Measurements from ENCODE around the gene CHST5. TPM values are rescaled to one million over a fixed set of nuclear protein-coding genes. Genes with fewer than 3 reads are reported as not detected.
"Not testable (repeated sequence)": the region's sequence is repeated elsewhere in the genome, so short reads cannot be mapped to it uniquely, and the experiment has no call there.

The CHST5 gene
- total and polyA plus RNA-seq, 4 donors, result 0.09 to 1.3 (median 0.24) TPM; not detected in 1

DNA sequence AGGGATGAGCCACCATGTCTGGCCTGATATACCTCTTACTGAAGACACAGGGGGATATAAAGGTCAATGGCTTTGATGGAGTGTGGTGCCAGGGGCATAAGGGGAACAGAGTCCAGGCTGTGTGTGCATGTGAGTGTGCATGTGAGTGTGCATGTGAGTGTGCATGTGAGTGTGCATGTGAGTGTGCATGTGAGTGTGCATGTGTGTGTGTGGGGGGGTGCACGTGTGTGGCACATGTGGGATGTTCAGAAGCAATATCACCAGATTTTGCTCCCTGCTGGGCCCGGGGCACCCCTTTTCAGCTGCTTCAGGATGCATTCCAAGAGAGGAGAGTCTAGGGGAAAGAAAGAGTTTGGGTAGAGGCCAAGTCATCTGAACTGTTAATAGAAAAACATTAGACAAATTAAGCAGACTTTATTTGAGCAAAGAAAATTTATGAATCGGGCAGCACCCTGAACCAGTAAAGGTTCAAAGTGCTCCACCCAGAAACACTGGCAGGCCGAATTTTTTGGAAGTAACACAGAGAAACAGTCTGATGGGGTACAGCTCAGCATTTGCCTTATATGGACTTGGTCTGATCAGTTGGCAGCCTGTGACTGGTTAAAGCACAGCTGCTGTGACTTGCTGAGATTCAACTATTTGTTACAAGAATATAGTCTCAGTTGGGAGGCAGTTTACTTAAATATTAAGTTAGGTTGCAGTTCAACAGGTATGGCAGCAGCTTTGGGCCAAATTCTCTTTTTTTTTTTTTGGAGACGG, 9.7 kb downstream of the CHST5 start:
- DNase-seq (no peak), ATAC-seq (ENCODE audit: insufficient read depth, low FRiP score) (no peak)
- H3K4me1 ChIP-seq (ENCODE audit: control insufficient read depth in 5 of 5, insufficient read depth in 5 of 5, low read length in 5 of 5), result no peaks in the 10 kb centered on the region
- no peak overlapping the region for H3K9ac ChIP-seq (ENCODE audit: insufficient read depth in 1 of 2, low read length in 2 of 2)
- H3K27me3 ChIP-seq (ENCODE audit: control insufficient read depth in 3 of 3, insufficient read depth in 3 of 3, low read length in 2 of 3), result no peaks in the 10 kb centered on the region
- H3K4me3 ChIP-seq, result no peak overlapping the region
- no peak overlapping the region for H3K27ac ChIP-seq (ENCODE audit: low read depth in 1 of 2, low read length in 1 of 2)
- 92 to 98% methylated on average over 5 of the region's 5 CpGs for WGBS, 2 donors
- no peaks in the 10 kb centered on the region for H3K36me3 ChIP-seq (ENCODE audit: control insufficient read depth in 4 of 4, insufficient read depth in 4 of 4, low read length in 4 of 4)
- H3K9me3 ChIP-seq (ENCODE audit: control insufficient read depth in 4 of 4, insufficient read depth in 3 of 4, low read length in 3 of 4), result no peaks in the 10 kb centered on the region
- TF ChIP-seq, protein P1, sequence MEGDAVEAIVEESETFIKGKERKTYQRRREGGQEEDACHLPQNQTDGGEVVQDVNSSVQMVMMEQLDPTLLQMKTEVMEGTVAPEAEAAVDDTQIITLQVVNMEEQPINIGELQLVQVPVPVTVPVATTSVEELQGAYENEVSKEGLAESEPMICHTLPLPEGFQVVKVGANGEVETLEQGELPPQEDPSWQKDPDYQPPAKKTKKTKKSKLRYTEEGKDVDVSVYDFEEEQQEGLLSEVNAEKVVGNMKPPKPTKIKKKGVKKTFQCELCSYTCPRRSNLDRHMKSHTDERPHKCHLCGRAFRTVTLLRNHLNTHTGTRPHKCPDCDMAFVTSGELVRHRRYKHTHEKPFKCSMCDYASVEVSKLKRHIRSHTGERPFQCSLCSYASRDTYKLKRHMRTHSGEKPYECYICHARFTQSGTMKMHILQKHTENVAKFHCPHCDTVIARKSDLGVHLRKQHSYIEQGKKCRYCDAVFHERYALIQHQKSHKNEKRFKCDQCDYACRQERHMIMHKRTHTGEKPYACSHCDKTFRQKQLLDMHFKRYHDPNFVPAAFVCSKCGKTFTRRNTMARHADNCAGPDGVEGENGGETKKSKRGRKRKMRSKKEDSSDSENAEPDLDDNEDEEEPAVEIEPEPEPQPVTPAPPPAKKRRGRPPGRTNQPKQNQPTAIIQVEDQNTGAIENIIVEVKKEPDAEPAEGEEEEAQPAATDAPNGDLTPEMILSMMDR (IDR thresholded peaks at IDR 0.05; ENCODE audit: control extremely low read depth, extremely low read depth), result no peak

DNA sequence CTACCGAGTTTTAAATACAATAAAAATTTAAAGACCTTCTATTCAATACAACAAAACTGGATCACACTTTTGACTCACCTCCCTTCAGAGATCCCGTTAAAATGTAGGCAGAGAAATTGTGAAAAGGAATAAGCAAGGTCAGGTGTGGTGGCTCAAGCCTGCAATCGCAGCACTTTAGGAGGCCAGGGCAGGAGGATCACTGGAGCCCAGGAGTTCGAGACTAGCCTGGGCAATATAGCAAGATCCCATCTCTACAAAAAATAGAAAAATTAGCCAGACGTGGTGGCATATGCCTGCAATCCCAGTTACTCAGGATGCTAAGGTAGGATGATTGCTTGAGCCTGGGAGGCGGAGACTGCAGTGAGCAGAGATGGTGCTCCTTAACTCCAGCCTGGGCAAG, 16.7 kb downstream of the CHST5 start:
- no peaks in the 10 kb centered on the region for H3K36me3 ChIP-seq (ENCODE audit: control insufficient read depth in 4 of 4, insufficient read depth in 4 of 4, low read length in 4 of 4)
- H3K9ac ChIP-seq (ENCODE audit: insufficient read depth in 1 of 2, low read length in 2 of 2), result no peak overlapping the region
- no peak overlapping the region for H3K4me3 ChIP-seq
- H3K9me3 ChIP-seq (ENCODE audit: control insufficient read depth in 4 of 4, insufficient read depth in 3 of 4, low read length in 3 of 4), result no peaks in the 10 kb centered on the region
- TF ChIP-seq, protein P1 (IDR thresholded peaks at IDR 0.05; ENCODE audit: control extremely low read depth, extremely low read depth), result no peak
- H3K4me1 ChIP-seq (ENCODE audit: control insufficient read depth in 5 of 5, insufficient read depth in 5 of 5, low read length in 5 of 5), result peaks cover 0 to 9% (median 0%) of the 10 kb centered on the region in 5 donors
- no peak overlapping the region for H3K27ac ChIP-seq (ENCODE audit: low read depth in 1 of 2, low read length in 1 of 2)
- WGBS, 2 donors, result 95 to 99% methylated on average over 6 of the region's 6 CpGs
- H3K27me3 ChIP-seq (ENCODE audit: control insufficient read depth in 3 of 3, insufficient read depth in 3 of 3, low read length in 2 of 3), result no peaks in the 10 kb centered on the region
- DNase-seq, result no peak
- ATAC-seq (ENCODE audit: insufficient read depth, low FRiP score), result no peak

DNA sequence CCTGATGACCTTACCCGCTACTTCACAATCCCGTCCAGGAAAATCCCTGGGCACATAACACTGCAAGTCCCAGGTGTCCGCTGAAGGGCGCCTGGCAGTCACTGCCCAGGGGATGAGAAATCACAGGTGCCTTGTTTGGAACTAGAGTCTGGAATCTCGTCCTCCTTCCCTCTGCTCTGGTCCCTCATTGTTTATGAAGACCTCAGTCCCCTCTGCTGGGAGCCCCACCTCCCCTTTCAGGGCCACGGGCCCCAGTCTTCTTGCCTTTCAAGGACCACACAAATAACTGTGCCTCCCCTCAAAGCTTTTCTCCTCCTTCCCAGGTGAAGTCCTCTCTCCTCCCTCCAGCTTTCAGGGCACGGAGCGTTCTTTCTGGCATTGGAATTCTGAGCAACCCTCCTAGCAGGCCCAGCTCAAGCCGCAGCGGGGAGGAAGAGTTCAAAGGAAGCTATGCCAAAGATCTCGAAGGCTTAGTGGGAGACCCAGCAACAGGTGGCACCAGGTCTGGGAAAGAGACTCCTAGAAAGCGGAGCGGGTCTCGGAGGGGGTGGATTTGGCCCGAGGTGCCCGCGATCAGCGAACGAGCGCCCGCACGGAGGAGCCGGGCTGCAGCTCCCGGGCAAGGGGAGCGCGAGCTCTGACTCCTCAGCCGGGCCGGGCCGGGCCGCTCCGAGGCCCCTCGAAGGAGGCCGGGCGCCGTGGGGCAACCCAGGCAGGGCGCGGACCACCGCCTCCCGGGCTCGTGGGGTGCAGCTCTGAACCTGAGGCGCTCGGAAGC, 19.5 kb downstream of the CHST5 start:
- H3K4me1 ChIP-seq (ENCODE audit: control insufficient read depth in 5 of 5, insufficient read depth in 5 of 5, low read length in 5 of 5); H3K36me3 ChIP-seq (ENCODE audit: control insufficient read depth in 4 of 4, insufficient read depth in 4 of 4, low read length in 4 of 4); H3K9me3 ChIP-seq (ENCODE audit: control insufficient read depth in 4 of 4, insufficient read depth in 3 of 4, low read length in 3 of 4); H3K27me3 ChIP-seq (ENCODE audit: control insufficient read depth in 3 of 3, insufficient read depth in 3 of 3, low read length in 2 of 3): not testable (repeated sequence)
- peak; percentile 24 for ATAC-seq (ENCODE audit: insufficient read depth, low FRiP score)
- Histone ChIP-seq H3K9ac (ENCODE audit: insufficient read depth in 1 of 2, low read length in 2 of 2) (peak overlapping the region; percentile 65 to 77), H3K27ac (ENCODE audit: low read depth in 1 of 2, low read length in 1 of 2) (peak overlapping the region; percentile 92 to 97), H3K4me3 (peak overlapping the region; percentile 83)
- 8 to 17% methylated on average over 28 to 42 of the region's 42 CpGs for WGBS, 2 donors
- peak; percentile 15 to 42 (median 41) for DNase-seq

DNA sequence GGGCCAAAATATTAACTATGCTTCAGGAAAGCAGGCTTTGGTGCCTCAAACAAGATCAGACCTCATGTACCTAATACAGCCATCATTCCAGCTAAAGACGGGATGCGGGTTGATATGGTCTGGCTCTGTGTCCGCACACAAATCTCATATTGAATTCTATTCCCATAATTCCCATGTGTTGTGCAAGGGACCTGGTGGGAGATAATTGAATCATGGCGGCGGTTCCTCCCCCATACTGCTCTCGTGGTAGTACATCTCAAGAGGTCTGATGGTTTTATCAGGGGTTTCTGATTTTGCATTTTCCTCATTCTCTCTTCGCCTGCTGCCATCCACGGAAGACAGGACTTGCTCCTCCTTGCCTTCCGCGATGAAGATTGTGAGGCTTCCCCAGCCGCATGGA, 21.6 kb downstream of the CHST5 start:
- TF ChIP-seq, protein P1 (IDR thresholded peaks at IDR 0.05; ENCODE audit: control extremely low read depth, extremely low read depth), result no peak
- Histone ChIP-seq H3K4me1 (ENCODE audit: control insufficient read depth in 5 of 5, insufficient read depth in 5 of 5, low read length in 5 of 5) (peaks cover 0 to 9% (median 0%) of the 10 kb centered on the region in 5 donors), H3K27me3 (ENCODE audit: control insufficient read depth in 3 of 3, insufficient read depth in 3 of 3, low read length in 2 of 3) (no peaks in the 10 kb centered on the region), H3K4me3 (no peak overlapping the region), H3K27ac (ENCODE audit: low read depth in 1 of 2, low read length in 1 of 2) (no peak overlapping the region), H3K36me3 (ENCODE audit: control insufficient read depth in 4 of 4, insufficient read depth in 4 of 4, low read length in 4 of 4) (no peaks in the 10 kb centered on the region), H3K9me3 (ENCODE audit: control insufficient read depth in 4 of 4, insufficient read depth in 3 of 4, low read length in 3 of 4) (no peaks in the 10 kb centered on the region), H3K9ac (ENCODE audit: insufficient read depth in 1 of 2, low read length in 2 of 2) (no peak overlapping the region)
- ATAC-seq (ENCODE audit: insufficient read depth, low FRiP score), result no peak
- DNase-seq, result no peak
- 96 to 98% methylated on average over 11 of the region's 11 CpGs for WGBS, 2 donors
